ENCODE data around the gene ZSCAN21.

The ZSCAN21 gene

GRCh38 chr7:100101016-100101862, 51.7 kb downstream of the ZSCAN21 start, which contains the start of the genes AP4M1 and MCM7:
Gene AP4M1, plus strand, starts transcription at chr7:100101643. Its CDS starts 72 bp downstream, at chr7:100101715.
Gene MCM7, minus strand, starts transcription at chr7:100101397. Its CDS starts 103 bp downstream, at chr7:100101294.
- peak; percentile 84 to 93 (median 90) for DNase-seq

- no peak for DNase-seq
Measured at GRCh38 chr7:100102950-100103840, 53.6 kb downstream of the ZSCAN21 start.

- DNase-seq = no peak
Measured at GRCh38 chr7:100105534-100105933, 56.0 kb downstream of the ZSCAN21 start.

- no peak for DNase-seq
Measured at GRCh38 chr7:100106633-100107032, 57.1 kb downstream of the ZSCAN21 start.

- no peak for DNase-seq
Measured at GRCh38 chr7:100107125-100107737, 57.7 kb downstream of the ZSCAN21 start.

GRCh38 chr7:100107890-100108289, 58.3 kb downstream of the ZSCAN21 start:
- DNase-seq = no peak

- no peak for DNase-seq
Measured at GRCh38 chr7:100109521-100110163, 60.1 kb downstream of the ZSCAN21 start.

GRCh38 chr7:100111156-100111555, 61.6 kb downstream of the ZSCAN21 start:
- DNase-seq = no peak

- DNase-seq = no peak
Measured at GRCh38 chr7:100111914-100112313, 62.3 kb downstream of the ZSCAN21 start.
